Mucosa of stomach (tissue), 1 donor: ENCODE measurements around the gene HLA-DPA1.
"Not testable (repeated sequence)": the region's sequence is repeated elsewhere in the genome, so short reads cannot be mapped to it uniquely, and the experiment has no call there.

Source experiments
- H3K27me3 ChIP-seq: one replicate; pipeline ENCODE4 v1.7.0; 2013; ENCODE audit warnings: mild to moderate bottlenecking, low read length; ENCODE audit not compliant: control insufficient read depth, insufficient read depth
- H3K36me3 ChIP-seq: one replicate; pipeline ENCODE4 v1.7.0; 2013; ENCODE audit warnings: low read length; ENCODE audit not compliant: control insufficient read depth, insufficient read depth
- H3K4me1 ChIP-seq: one replicate; pipeline ENCODE4 v1.7.0; 2013; ENCODE audit warnings: mild to moderate bottlenecking, low read length; ENCODE audit not compliant: control insufficient read depth, insufficient read depth
- H3K4me3 ChIP-seq: one replicate; pipeline ENCODE4 v1.7.0; 2013; ENCODE audit warnings: low read length
- H3K9ac ChIP-seq: one replicate; pipeline ENCODE4 v1.7.0; 2013; ENCODE audit warnings: mild to moderate bottlenecking, low read length, moderate library complexity
- H3K9me3 ChIP-seq: one replicate; pipeline ENCODE4 v1.7.0; 2013; ENCODE audit warnings: mild to moderate bottlenecking, low read length, moderate library complexity; ENCODE audit not compliant: control insufficient read depth
- donor health status: Pancreatic carcinoma.

HLA-DPA1 gene

GRCh38 chr6:33105916-33106871, 32.7 kb upstream of the HLA-DPA1 start:
- H3K9ac ChIP-seq, result no peak overlapping the region
- H3K4me1 ChIP-seq, result no peaks in the 10 kb centered on the region
- no peaks in the 10 kb centered on the region for H3K36me3 ChIP-seq
- H3K27me3 ChIP-seq, result no peaks in the 10 kb centered on the region
- H3K4me3 ChIP-seq, result no peak overlapping the region
- no peaks in the 10 kb centered on the region for H3K9me3 ChIP-seq

GRCh38 chr6:33105386-33105785, 31.9 kb upstream of the HLA-DPA1 start:
- H3K9me3 ChIP-seq, result no peaks in the 10 kb centered on the region
- no peak overlapping the region for H3K4me3 ChIP-seq
- no peaks in the 10 kb centered on the region for H3K4me1 ChIP-seq
- H3K9ac ChIP-seq, result no peak overlapping the region
- no peaks in the 10 kb centered on the region for H3K27me3 ChIP-seq
- no peaks in the 10 kb centered on the region for H3K36me3 ChIP-seq

GRCh38 chr6:33104887-33105286, 31.4 kb upstream of the HLA-DPA1 start:
- H3K4me1 ChIP-seq, result no peaks in the 10 kb centered on the region
- H3K9ac ChIP-seq, result no peak overlapping the region
- no peaks in the 10 kb centered on the region for H3K27me3 ChIP-seq
- no peaks in the 10 kb centered on the region for H3K36me3 ChIP-seq
- H3K4me3 ChIP-seq, result no peak overlapping the region
- no peaks in the 10 kb centered on the region for H3K9me3 ChIP-seq

GRCh38 chr6:33103776-33104175, 30.3 kb upstream of the HLA-DPA1 start:
- no peaks in the 10 kb centered on the region for H3K27me3 ChIP-seq
- no peak overlapping the region for H3K9ac ChIP-seq
- H3K4me1 ChIP-seq, result no peaks in the 10 kb centered on the region
- H3K4me3 ChIP-seq, result no peak overlapping the region
- H3K36me3 ChIP-seq, result no peaks in the 10 kb centered on the region
- H3K9me3 ChIP-seq, result no peaks in the 10 kb centered on the region

DNA sequence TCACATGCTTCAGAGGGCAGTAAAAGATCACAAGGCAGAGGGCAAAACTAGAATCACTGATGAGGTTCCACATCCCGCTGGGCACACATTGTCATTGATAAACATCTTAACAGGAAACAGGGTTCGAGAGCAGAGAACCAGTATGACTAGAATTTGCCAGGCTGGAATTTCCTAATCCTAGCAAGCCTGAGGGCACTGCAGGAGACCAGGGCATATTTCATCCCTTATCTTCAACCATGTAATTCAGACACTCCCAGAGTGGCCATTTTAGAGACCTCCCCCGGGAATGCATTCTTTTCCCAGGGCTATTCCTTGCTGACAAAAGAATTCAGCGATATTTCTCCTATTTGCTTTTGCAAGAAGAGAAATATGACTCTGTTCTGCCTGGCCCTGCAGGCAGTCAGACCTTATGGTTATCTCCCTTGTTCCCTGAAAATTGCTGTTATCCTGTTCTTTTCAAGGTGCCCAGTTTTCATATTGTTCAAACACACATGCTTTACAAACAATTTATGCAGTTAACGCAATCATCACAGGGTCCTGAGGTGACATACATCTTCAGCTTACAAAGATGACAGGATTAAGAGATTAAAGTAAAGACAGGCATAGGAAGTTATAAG, 27.8 kb upstream of the HLA-DPA1 start:
- H3K9ac ChIP-seq, H3K4me3 ChIP-seq, H3K4me1 ChIP-seq, H3K36me3 ChIP-seq, H3K9me3 ChIP-seq: not testable (repeated sequence)
- peaks cover 10% of the 10 kb centered on the region for H3K27me3 ChIP-seq

DNA sequence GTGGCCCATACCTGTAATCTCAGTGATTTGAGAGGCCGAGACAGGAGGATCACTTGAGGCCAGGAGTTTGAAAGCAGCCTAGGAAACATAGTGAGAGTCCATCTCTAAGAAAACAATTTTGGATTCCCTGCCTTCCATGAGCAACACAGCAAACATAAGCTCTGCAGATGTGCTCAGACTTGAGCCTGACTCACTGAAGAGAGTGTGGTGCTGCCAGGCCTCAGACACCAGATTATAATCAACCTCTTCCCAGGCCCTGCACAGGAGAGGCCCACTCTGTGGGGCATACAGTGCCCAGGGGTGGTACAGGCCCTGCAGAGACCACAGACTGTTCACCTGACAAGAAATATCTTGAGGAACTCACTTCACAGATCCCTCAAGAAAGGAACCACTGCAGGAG, 22.2 kb upstream of the HLA-DPA1 start:
- Histone ChIP-seq H3K4me3 (no peak overlapping the region), H3K4me1 (no peaks in the 10 kb centered on the region), H3K27me3 (peaks cover 14% of the 10 kb centered on the region), H3K9ac (no peak overlapping the region), H3K36me3 (no peaks in the 10 kb centered on the region), H3K9me3 (no peaks in the 10 kb centered on the region)

DNA sequence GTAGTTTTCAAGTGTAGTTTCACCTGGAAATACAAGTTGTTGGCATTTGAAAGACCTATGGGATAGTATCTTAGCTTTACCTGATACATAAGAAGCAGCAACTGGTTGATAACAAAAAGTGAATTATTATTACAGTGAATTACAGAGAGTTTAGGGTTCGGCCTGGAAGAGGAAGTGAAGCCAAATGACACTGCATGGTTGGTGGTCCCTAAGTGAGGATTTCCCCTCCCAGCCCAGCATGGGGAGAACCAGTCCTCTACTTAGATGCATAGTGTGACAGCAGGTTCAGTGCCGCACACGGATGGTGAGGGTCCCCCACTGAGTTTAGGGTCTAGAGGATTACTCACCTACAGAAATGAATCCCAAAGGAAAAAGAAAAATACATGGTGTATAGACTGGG, 20.4 kb upstream of the HLA-DPA1 start:
- peaks cover 14% of the 10 kb centered on the region for H3K27me3 ChIP-seq
- no peak overlapping the region for H3K9ac ChIP-seq
- no peaks in the 10 kb centered on the region for H3K36me3 ChIP-seq
- no peaks in the 10 kb centered on the region for H3K4me1 ChIP-seq
- no peak overlapping the region for H3K4me3 ChIP-seq
- H3K9me3 ChIP-seq, result no peaks in the 10 kb centered on the region

- no peak overlapping the region for H3K9ac ChIP-seq
- no peaks in the 10 kb centered on the region for H3K9me3 ChIP-seq
- no peak overlapping the region for H3K4me3 ChIP-seq
- H3K36me3 ChIP-seq, result no peaks in the 10 kb centered on the region
- H3K27me3 ChIP-seq, result peaks cover 13% of the 10 kb centered on the region
- H3K4me1 ChIP-seq, result no peaks in the 10 kb centered on the region
Measured at GRCh38 chr6:33092385-33092784, 18.9 kb upstream of the HLA-DPA1 start.

- H3K36me3 ChIP-seq, result no peaks in the 10 kb centered on the region
- no peak overlapping the region for H3K9ac ChIP-seq
- peaks cover 9% of the 10 kb centered on the region for H3K27me3 ChIP-seq
- no peak overlapping the region for H3K4me3 ChIP-seq
- no peaks in the 10 kb centered on the region for H3K4me1 ChIP-seq
- H3K9me3 ChIP-seq, result no peaks in the 10 kb centered on the region
Measured at GRCh38 chr6:33091957-33092356, 18.5 kb upstream of the HLA-DPA1 start.

GRCh38 chr6:33088931-33089620, 15.6 kb upstream of the HLA-DPA1 start:
- Histone ChIP-seq H3K36me3 (no peaks in the 10 kb centered on the region), H3K9ac (no peak overlapping the region), H3K4me3 (no peak overlapping the region), H3K27me3 (no peaks in the 10 kb centered on the region), H3K4me1 (no peaks in the 10 kb centered on the region), H3K9me3 (no peaks in the 10 kb centered on the region)

- no peaks in the 10 kb centered on the region for H3K27me3 ChIP-seq
- H3K9me3 ChIP-seq, result no peaks in the 10 kb centered on the region
- H3K4me3 ChIP-seq, result no peak overlapping the region
- H3K9ac ChIP-seq, result no peak overlapping the region
- no peaks in the 10 kb centered on the region for H3K36me3 ChIP-seq
- H3K4me1 ChIP-seq, result no peaks in the 10 kb centered on the region
Measured at GRCh38 chr6:33088258-33088930, 14.9 kb upstream of the HLA-DPA1 start.
